Body of pancreas (tissue), 4 donors: Measurements from ENCODE around the gene OSBPL1A. TPM values are rescaled to one million over a fixed set of nuclear protein-coding genes. Genes with fewer than 3 reads are reported as not detected.

ENCODE experiments used
- ATAC-seq: fragments of 150-250 bp; one replicate; pipeline ENCODE4 v1.9.1; 2016
- DNase-seq, 4 donors: peaks; one replicate each; pipeline ENCODE4 v3.0.0-alpha.2; 2019
- H3K27ac ChIP-seq, 4 donors: fragments of 200-600 bp; sonication (generic); 1 replicate in 3 of 4; 2 replicates in 1 of 4; pipeline versions ENCODE4 v1.5.1 to v1.6.1; 2016 to 2019; ENCODE audit warnings: mild to moderate bottlenecking in 1 of 4, mixed read lengths in 1 of 4, moderate library complexity in 1 of 4
- H3K27me3 ChIP-seq, 2 donors: fragments of 200-600 bp; sonication (generic); one replicate each; pipeline ENCODE4 v1.6.0; 2016; ENCODE audit warnings: mild to moderate bottlenecking in 1 of 2
- H3K36me3 ChIP-seq, 2 donors: fragments of 200-600 bp; sonication (generic); replicated peaks in 1 of 2; 2 replicates each; pipeline ENCODE4 v1.5.1; 2016; ENCODE audit warnings: low read depth in 2 of 2; ENCODE audit not compliant: insufficient read depth in 1 of 2
- H3K4me1 ChIP-seq: fragments of 200-600 bp; sonication (generic); one replicate; pipeline ENCODE4 v1.6.0; 2016
- H3K4me3 ChIP-seq, 2 donors: fragments of 200-600 bp; sonication (generic); 1 replicate in 1 of 2; 2 replicates in 1 of 2; pipeline ENCODE4 v1.5.1; 2016 to 2019
- H3K9me3 ChIP-seq, 3 donors: fragments of 200-600 bp; sonication (generic); 1 replicate in 2 of 3; 2 replicates in 1 of 3; pipeline ENCODE4 v1.5.1; 2016
- POLR2A ChIP-seq, 3 donors: fragments of 450-650 bp; IDR thresholded peaks; one replicate each; pipeline ENCODE4 v1.6.1; 2016; ENCODE audit warnings: antibody characterized with exemption in 3 of 3, mild to moderate bottlenecking in 2 of 3
- WGBS, 2 donors: methylation state at CpG; one replicate each; pipeline ENCODE4 v1.1.5; 2017; 5-methylcytosine and 5-hydroxymethylcytosine counted together
- intact Hi-C: fragments of 100-400 bp; cut with DNase I; formaldehyde crosslinking; loops from one replicate; pipeline ENCODE4 v1.15.1; 2023
- total RNA-seq, 2 donors: library from RNA; depleted of rRNA; stranded (reverse); fragments of >200 nt; gene quantifications; one replicate each; pipeline ENCODE4 v1.1.0, GENCODE V29; 2016
- TF ChIP-seq, protein P1 (sequence below), 7 experiments: fragments of 450-650 bp in 4 of 7; fragments of 200-600 bp in 3 of 7; sonication (generic) in 3 of 7; IDR thresholded peaks; one replicate each; pipeline ENCODE4 v1.5.1; 2016 to 2019; ENCODE audit warnings: antibody characterized with exemption in 7 of 7

Gene OSBPL1A
- total RNA-seq, 2 donors from 2014 or later = 20.5 to 78.4 TPM

DNA sequence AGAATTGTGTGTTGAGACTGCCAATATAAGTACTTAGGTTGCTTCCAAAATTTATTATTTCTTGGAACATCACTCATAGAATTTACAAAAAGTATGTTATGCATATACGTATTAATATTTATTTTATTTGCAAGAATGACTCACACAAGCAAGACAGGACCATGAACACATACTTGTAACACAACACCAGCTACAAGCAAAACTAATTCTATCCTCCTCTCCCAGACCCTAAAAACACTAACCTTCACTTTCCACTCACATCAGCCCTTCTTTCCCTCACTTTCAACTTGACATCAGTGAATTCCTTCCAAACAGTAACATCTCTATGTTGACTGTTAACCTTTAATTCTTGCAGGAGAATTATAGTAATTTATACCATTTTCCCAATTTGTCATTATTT, 24.3 kb downstream of the OSBPL1A start:
- Histone ChIP-seq H3K36me3 (no peaks in the 10 kb centered on the region), H3K9me3 (no peaks in the 10 kb centered on the region), H3K4me3 (no peak overlapping the region), H3K27ac (no peak overlapping the region), H3K4me1 (no peaks in the 10 kb centered on the region), H3K27me3 (no peaks in the 10 kb centered on the region)
- TF ChIP-seq, protein P1, sequence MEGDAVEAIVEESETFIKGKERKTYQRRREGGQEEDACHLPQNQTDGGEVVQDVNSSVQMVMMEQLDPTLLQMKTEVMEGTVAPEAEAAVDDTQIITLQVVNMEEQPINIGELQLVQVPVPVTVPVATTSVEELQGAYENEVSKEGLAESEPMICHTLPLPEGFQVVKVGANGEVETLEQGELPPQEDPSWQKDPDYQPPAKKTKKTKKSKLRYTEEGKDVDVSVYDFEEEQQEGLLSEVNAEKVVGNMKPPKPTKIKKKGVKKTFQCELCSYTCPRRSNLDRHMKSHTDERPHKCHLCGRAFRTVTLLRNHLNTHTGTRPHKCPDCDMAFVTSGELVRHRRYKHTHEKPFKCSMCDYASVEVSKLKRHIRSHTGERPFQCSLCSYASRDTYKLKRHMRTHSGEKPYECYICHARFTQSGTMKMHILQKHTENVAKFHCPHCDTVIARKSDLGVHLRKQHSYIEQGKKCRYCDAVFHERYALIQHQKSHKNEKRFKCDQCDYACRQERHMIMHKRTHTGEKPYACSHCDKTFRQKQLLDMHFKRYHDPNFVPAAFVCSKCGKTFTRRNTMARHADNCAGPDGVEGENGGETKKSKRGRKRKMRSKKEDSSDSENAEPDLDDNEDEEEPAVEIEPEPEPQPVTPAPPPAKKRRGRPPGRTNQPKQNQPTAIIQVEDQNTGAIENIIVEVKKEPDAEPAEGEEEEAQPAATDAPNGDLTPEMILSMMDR (IDR thresholded peaks at IDR 0.05) = no peak
- no peak for TF ChIP-seq POLR2A (IDR thresholded peaks at IDR 0.05)
- DNase-seq = no peak
- intact Hi-C loops = no loop called here
- WGBS, 2 donors = 88% methylated on average over 1 of the region's 1 CpG
- ATAC-seq = no peak

DNA sequence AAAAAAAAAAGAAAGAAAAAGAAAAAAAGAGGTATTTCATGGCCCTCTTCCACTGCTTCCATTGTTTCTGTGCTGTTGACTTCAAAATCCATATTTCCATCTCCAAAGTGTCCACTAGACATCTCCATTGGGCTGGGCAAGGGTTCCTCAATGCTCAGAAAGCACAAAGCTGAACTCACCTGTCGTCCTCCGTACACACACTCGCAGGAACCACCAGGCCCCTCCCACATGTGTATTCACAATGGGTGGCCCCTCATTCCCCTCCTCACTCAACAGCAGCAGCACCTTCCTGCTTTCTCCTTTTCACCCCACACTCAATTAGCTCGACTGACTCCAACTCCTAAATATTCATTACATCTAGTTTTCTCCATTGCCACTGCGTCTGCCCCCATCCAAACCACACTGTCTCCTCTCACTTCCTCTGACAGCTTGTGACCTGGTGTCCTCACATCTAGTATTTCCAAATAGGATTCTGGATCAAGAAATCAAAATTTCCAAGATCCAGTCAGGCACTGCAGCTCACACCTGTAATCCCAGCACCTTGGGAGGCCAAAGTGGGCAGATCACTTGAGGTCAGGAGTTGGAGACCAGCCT, 25.2 kb downstream of the OSBPL1A start:
- ATAC-seq = no peak

DNA sequence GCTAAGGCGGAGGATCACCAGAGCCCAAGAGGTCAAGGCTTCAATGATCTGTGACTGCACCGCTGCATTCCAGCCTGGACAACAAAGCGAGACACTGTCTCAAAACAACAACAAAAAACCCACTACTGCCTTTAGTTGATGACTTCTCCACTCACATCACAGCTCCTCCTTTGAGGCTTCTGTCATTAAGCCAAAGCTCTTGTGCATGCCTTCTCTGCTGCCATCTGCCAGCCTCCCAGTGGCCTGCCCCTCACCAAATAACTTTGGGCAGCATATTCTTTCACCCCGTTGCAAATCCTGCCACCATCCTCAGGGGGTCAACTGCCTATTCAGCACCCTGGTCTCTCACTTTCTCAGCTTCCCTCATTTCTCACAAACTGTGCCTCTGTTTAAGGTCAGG, 27.5 kb downstream of the OSBPL1A start:
- no peak overlapping the region for H3K27ac ChIP-seq
- TF ChIP-seq, protein P1 (IDR thresholded peaks at IDR 0.05) = no peak
- TF ChIP-seq POLR2A (IDR thresholded peaks at IDR 0.05) = no peak
- H3K4me3 ChIP-seq = no peak overlapping the region
- H3K36me3 ChIP-seq = no peaks in the 10 kb centered on the region
- ATAC-seq (no peak), DNase-seq (no peak)
- no peaks in the 10 kb centered on the region for H3K27me3 ChIP-seq
- no peaks in the 10 kb centered on the region for H3K9me3 ChIP-seq
- H3K4me1 ChIP-seq = no peaks in the 10 kb centered on the region
- intact Hi-C loops = no loop called here
- 81 to 87% methylated on average over 4 of the region's 4 CpGs for WGBS, 2 donors

More for the DNA sequence above, 25.2 kb downstream of the OSBPL1A start:
- intact Hi-C loops = no loop called here
- no peaks in the 10 kb centered on the region for H3K4me1 ChIP-seq
- no peaks in the 10 kb centered on the region for H3K36me3 ChIP-seq
- no peaks in the 10 kb centered on the region for H3K9me3 ChIP-seq
- TF ChIP-seq, protein P1 (IDR thresholded peaks at IDR 0.05) = no peak
- no peak for TF ChIP-seq POLR2A (IDR thresholded peaks at IDR 0.05)
- H3K27me3 ChIP-seq = no peaks in the 10 kb centered on the region
- no peak overlapping the region for H3K27ac ChIP-seq
- 76 to 92% methylated on average over 5 of the region's 5 CpGs for WGBS, 2 donors
- DNase-seq = no peak
- H3K4me3 ChIP-seq = no peak overlapping the region

DNA sequence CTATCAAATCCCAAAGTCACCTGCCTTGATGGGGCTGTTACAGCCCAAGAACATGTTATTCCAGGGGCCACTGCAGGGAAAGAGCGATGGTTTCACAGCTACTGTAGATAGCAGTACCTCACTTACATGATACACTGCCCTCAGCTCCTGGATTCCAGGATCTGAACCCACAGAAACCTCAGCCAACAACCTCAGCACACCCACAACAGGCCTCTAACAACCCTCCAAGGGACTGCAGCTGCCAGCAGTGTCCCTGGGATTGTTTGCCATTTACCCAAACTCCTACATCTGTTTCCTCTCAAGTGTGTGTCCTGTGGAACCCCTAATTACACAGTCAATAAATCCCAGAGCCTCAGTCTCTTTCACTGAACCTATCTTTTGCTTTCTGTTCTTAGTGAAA, 28.2 kb downstream of the OSBPL1A start:
- H3K27ac ChIP-seq = no peak overlapping the region
- H3K4me3 ChIP-seq = no peak overlapping the region
- intact Hi-C loops = no loop called here
- TF ChIP-seq, protein P1 (IDR thresholded peaks at IDR 0.05) = no peak
- no peak for TF ChIP-seq POLR2A (IDR thresholded peaks at IDR 0.05)
- no peaks in the 10 kb centered on the region for H3K27me3 ChIP-seq
- no peak for ATAC-seq
- no peaks in the 10 kb centered on the region for H3K4me1 ChIP-seq
- no peaks in the 10 kb centered on the region for H3K36me3 ChIP-seq
- DNase-seq = no peak
- 81 to 88% methylated on average over 1 of the region's 1 CpG for WGBS, 2 donors
- no peaks in the 10 kb centered on the region for H3K9me3 ChIP-seq

DNA sequence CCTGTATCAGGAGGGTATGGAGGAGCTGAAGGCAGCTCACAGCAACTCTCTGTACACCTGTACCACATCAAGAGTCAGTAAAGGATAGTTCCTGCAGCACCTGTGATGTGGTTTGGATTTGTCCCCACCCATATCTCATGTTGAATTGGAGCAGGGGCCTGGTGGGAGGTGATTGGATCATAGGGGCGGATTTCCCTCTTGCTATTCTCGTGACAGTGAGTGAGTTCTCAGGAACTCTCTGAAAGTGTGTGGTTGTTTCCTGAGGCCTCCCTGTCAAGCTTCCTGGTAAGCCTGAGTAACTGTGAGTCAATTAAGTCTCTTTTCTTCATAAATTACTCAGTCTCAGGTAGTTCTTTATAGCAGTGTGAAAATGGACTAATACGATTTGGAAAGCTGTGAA, 28.9 kb downstream of the OSBPL1A start:
- H3K27ac ChIP-seq = no peak overlapping the region
- H3K4me3 ChIP-seq = no peak overlapping the region
- DNase-seq (no peak), ATAC-seq (no peak)
- intact Hi-C loops = no loop called here
- no peaks in the 10 kb centered on the region for H3K9me3 ChIP-seq
- H3K36me3 ChIP-seq = no peaks in the 10 kb centered on the region
- no peak for TF ChIP-seq POLR2A (IDR thresholded peaks at IDR 0.05)
- TF ChIP-seq, protein P1 (IDR thresholded peaks at IDR 0.05) = no peak
- H3K4me1 ChIP-seq = no peaks in the 10 kb centered on the region
- H3K27me3 ChIP-seq = no peaks in the 10 kb centered on the region
- WGBS, 2 donors = 70 to 88% methylated on average over 3 of the region's 3 CpGs
